ENCODE data around the gene SEMA4A. TPM values are rescaled to one million over a fixed set of nuclear protein-coding genes. Genes with fewer than 3 reads are reported as not detected.
"Not testable (repeated sequence)": the region's sequence is repeated elsewhere in the genome, so short reads cannot be mapped to it uniquely, and the experiment has no call there.

Gene SEMA4A
- total RNA-seq, 4 donors from 2014 or later: 3.1 to 8.2 (median 4.1) TPM; not detected in 1

DNA sequence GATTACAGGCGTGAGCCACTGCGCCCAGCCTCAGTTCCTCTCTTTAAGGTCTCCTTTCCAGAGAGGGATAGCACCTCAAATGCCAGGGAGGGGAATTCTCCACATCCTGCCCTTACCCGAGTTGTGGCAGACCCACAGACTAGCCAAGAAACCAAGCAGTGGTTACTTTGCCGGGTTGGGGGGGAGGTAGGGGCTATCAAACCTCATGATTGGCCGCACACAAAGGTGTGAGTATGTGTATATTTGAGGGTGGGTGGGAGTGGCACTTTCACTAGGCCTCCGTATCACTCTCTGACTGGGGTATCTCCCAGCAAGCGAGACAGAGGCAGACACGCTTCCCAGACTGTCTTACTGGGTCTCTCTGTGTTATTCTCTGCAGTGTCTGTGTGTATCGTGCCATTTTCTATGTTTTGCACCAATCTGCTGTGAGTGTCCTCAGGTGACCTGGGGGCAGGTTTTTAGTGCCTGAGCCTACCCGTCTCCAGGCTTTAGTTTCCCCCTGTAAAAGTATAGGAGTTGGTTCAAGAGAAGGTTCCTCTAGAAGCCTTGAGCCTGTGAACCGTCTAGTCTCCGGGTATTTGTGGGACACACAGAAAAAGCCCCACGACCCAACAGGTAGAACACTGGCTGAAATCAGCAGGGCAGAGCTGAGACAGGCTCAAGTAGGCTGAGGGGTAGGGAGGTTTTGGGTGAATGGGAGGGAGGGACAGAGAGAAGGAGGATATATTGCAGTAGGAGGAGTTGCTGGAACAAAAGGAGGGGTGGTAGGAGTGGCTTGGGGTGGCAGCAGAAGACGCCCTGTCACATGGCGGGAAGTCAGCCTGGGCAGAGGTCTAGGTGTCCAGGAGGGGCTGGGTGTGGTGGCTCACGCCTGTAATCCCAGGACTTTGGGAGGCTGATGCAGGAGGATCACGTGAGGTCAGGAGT, 28.6 kb upstream of the SEMA4A start:
- Histone ChIP-seq H3K27me3 (no peaks in the 10 kb centered on the region), H3K36me3 (no peaks in the 10 kb centered on the region), H3K27ac (peak overlapping the region; percentile 97 to 99), H3K4me3 (peak overlapping the region in 1 of 2 donors; percentile 19), H3K9me3 (no peaks in the 10 kb centered on the region), H3K4me1 (peaks cover 51 to 57% of the 10 kb centered on the region in 2 donors)
- peak; percentile 61 to 71 for DNase-seq
- TF ChIP-seq, protein P1, sequence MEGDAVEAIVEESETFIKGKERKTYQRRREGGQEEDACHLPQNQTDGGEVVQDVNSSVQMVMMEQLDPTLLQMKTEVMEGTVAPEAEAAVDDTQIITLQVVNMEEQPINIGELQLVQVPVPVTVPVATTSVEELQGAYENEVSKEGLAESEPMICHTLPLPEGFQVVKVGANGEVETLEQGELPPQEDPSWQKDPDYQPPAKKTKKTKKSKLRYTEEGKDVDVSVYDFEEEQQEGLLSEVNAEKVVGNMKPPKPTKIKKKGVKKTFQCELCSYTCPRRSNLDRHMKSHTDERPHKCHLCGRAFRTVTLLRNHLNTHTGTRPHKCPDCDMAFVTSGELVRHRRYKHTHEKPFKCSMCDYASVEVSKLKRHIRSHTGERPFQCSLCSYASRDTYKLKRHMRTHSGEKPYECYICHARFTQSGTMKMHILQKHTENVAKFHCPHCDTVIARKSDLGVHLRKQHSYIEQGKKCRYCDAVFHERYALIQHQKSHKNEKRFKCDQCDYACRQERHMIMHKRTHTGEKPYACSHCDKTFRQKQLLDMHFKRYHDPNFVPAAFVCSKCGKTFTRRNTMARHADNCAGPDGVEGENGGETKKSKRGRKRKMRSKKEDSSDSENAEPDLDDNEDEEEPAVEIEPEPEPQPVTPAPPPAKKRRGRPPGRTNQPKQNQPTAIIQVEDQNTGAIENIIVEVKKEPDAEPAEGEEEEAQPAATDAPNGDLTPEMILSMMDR (IDR thresholded peaks at IDR 0.05): no peak
- peak; percentile 37 to 46 for TF ChIP-seq POLR2A (IDR thresholded peaks at IDR 0.05)
- intact Hi-C loops (cut with DNase I; ENCODE audit: low total_unique reads): no loop called here

DNA sequence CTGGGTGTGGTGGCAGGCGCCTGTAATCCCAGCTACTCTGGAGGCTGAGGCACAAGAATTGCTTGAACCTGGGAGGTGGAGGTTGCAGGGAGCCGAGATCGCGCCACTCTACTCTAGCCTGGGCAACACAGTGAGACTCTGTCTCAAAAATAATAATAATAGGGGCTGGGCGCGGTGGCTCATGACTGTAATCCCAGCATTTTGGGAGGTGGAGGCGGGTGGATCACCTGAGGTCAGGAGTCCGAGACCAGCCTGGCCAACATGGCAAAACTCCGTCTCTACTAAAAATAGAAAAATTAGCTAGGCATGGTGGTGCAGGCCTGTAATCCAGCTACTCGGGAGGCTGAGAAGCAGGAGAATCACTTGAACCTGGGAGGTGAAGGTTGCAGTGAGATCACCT, 27.8 kb upstream of the SEMA4A start:
- H3K36me3 ChIP-seq; H3K9me3 ChIP-seq; H3K27me3 ChIP-seq; intact Hi-C loops (cut with DNase I; ENCODE audit: low total_unique reads): not testable (repeated sequence)
- Histone ChIP-seq H3K4me1 (peaks cover 49 to 58% of the 10 kb centered on the region in 2 donors), H3K4me3 (peak overlapping the region in 1 of 2 donors; percentile 30), H3K27ac (peak overlapping the region; percentile 97 to 99)
- peak in 1 of 2 donors; percentile 27 for DNase-seq

DNA sequence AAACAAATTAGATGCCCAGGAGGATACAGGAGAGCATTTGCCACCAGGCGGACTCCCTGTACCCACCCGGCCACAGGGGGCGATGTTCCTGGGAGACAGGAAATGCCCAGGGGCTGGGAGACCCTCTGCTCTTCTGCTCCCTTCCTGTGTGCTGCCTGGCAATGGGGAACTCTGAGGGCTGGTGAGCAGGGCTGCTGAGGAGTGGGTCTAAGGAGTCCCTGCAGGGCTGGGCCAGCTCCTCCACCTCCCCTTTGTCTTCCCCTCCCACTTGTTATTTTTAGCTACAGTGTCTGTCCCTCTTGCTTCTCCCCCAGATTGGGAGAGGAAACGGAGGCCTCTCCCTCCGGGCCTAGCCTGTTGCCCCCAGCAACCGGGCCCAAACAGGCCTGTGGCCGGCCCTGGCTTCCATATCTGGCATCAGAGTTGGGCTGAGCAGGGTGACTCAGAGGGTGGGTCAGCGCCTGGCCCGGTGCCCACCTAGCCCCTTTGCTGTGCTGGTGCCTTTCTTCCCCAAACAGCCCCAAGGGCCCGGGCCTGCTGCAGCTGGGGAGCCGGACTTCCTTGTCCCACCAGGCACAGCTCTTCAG, 27.2 kb upstream of the SEMA4A start:
- Histone ChIP-seq H3K9me3 (no peaks in the 10 kb centered on the region), H3K27me3 (no peaks in the 10 kb centered on the region), H3K4me1 (peaks cover 49 to 57% of the 10 kb centered on the region in 2 donors), H3K4me3 (peak overlapping the region; percentile 21 to 30), H3K27ac (peak overlapping the region; percentile 97 to 99), H3K36me3 (no peaks in the 10 kb centered on the region)
- intact Hi-C loops (cut with DNase I; ENCODE audit: low total_unique reads): no loop called here
- TF ChIP-seq, protein P1 (IDR thresholded peaks at IDR 0.05): peak; percentile 17 to 40 (median 31)
- peak; percentile 39 to 60 for TF ChIP-seq POLR2A (IDR thresholded peaks at IDR 0.05)
- DNase-seq: peak; percentile 96

DNA sequence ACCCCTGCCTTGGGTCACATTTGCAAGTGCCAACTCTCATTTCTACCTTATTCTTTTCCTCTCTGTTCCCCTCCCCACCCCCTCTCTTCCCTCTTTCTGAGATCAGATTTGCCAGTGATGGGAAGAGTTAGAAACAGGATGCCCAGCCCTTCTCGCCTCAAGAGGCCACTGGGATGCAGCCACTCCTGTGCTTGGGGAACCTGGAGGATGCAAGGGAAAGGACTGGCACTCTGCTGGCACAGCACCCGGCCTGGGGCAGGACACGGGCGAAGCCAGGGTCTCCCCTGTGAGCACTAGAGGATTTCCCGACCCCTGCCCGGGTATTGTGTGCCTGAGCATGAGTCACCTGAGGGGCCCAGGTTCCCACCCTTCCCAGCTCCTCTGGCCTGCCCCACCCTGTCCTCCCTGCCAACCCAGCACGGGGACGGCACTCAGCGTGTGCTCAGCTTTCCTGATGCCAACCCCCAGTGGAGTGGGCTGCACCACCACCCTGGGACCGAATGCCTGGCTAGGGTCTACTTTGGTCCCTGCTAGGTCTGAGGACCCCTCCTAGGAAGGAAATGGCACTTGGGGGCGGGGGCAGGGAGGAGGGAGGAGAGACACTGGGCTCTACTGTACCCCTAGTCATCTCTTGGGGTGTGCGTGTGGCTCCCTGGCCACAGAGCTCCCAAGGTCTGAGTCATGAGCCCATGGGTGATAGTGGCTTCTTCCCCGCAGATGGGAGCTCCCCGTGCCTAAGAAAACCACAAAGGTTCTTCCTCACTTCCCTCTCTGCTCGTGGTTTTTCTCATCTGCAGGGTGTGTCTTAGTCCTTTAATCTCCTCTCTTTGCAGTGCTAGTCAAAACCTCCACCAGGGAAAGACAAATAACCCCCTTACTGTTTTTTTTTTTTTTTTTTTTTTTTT, 26.5 kb upstream of the SEMA4A start:
- no peak for TF ChIP-seq POLR2A (IDR thresholded peaks at IDR 0.05)
- TF ChIP-seq, protein P1 (IDR thresholded peaks at IDR 0.05): no peak
- Histone ChIP-seq H3K4me1 (peaks cover 45 to 49% of the 10 kb centered on the region in 2 donors), H3K9me3 (no peaks in the 10 kb centered on the region), H3K27ac (peak overlapping the region; percentile 97 to 99), H3K27me3 (no peaks in the 10 kb centered on the region), H3K4me3 (peak overlapping the region; percentile 21), H3K36me3 (no peaks in the 10 kb centered on the region)
- intact Hi-C loops (cut with DNase I; ENCODE audit: low total_unique reads): no loop called here
- DNase-seq: peak in 1 of 2 donors; percentile 75

DNA sequence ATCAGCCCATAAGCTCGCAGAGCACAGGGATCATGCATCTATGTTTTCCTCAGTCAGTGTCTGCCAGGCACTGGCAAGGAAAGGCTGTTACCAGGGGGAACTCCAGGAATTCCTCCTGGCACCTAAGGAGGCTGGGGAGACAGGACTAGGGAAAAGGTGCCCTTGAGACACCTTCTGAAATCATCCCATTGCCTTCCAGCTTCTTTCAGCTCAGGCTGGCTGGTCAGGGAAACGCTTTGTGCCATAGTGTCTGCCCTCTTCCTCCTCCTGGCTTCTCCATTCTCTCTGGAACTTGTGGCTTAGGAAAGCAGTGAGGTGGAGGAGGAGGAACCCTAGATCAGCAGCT, 25.1 kb upstream of the SEMA4A start:
- TF ChIP-seq, protein P1 (IDR thresholded peaks at IDR 0.05): no peak
- no peak for TF ChIP-seq POLR2A (IDR thresholded peaks at IDR 0.05)
- no peak for DNase-seq
- H3K4me1 ChIP-seq: peaks cover 44 to 45% of the 10 kb centered on the region in 2 donors
- no peaks in the 10 kb centered on the region for H3K36me3 ChIP-seq
- peak overlapping the region; percentile 97 to 99 for H3K27ac ChIP-seq
- H3K27me3 ChIP-seq: no peaks in the 10 kb centered on the region
- H3K4me3 ChIP-seq: peak overlapping the region; percentile 14 to 17
- no peaks in the 10 kb centered on the region for H3K9me3 ChIP-seq
- intact Hi-C loops (cut with DNase I; ENCODE audit: low total_unique reads): no loop called here

Measured in uterus (tissue), 4 donors.